ENCODE data around the gene MDM1. TPM values are rescaled to one million over a fixed set of nuclear protein-coding genes. Genes with fewer than 3 reads are reported as not detected.

MDM1 gene
- total RNA-seq, 2 experiments from 2014 or later, result 25.2 to 28.4 TPM

DNA sequence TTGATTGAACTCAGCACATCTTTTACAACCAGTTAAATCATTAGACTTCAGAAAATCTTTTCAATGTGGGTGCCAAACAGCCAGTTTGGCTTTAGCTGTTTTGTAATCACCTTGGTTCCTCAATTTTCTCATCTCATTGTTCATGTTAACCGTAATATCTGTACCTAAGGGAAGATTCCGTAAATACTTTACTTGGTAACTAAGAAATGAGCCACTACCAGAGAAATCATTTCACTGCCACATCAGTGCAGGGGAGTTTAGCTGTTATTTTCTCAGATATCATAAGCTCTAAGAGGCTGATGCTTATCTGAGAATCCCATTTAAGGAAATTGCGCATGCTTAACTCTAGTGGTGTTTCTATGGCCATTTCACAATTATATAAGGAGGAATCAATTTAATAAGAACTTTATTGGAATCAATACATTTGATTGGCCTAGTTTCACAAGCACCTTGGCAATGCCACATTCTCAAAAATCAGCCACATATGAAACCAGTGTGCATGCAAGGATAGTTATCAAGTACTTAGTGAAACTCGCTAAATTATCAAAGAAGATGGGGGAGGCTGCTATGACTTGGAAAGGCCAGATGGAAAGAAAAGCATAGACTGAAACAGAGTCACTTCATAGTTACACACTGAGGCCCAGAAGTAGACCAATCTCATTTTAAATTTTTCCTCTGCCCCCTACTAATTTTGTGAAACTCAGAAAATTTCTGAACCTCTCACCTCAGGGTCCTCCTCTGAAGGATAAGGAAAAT lies 50.7 kb downstream of the MDM1 start:
- Mint-ChIP-seq H3K4me1 (peaks cover 17% of the 10 kb centered on the region), H3K27me3 (peaks cover 10% of the 10 kb centered on the region), H3K27ac (no peak overlapping the region), H3K36me3 (ENCODE audit: low read depth) (no peaks in the 10 kb centered on the region), H3K9me3 (no peaks in the 10 kb centered on the region), H3K4me3 (no peak overlapping the region)
- ChIA-PET POLR2A (no interaction called here), CTCF (interaction anchor here (0.6 to 1.6 kb wide), 3 partner anchors 8 to 241 kb away, joined by 3 to 7 read pairs (median 4); no protein-coding TSS in a partner anchor)
- no peak for DNase-seq

DNA sequence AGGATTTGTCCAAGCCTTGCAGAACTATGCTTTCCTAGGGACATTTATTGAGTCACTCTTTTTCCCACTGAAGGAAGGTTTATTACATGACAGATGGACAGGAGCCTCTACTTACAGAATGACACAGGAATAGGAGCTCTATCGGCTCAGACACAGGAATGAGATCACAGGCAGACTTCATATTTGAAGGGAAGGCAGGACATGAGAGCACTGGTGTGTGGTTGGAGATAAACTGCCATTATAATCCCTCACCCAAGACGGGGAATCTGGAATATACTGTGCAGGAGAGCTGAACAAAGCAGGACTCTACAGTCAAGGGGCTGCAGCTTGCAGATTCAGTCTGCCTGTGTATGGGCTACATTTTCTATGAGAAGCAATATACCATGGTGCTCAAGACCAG lies 51.9 kb downstream of the MDM1 start:
- Mint-ChIP-seq H3K9me3 (no peaks in the 10 kb centered on the region), H3K27me3 (peaks cover 3% of the 10 kb centered on the region), H3K27ac (no peak overlapping the region), H3K4me3 (no peak overlapping the region), H3K4me1 (peaks cover 22% of the 10 kb centered on the region), H3K36me3 (ENCODE audit: low read depth) (no peaks in the 10 kb centered on the region)
- POLR2A ChIA-PET, result no interaction called here
- no peak for DNase-seq
- CTCF ChIA-PET, result interaction anchor here (1.6 kb wide), 1 partner anchor 9 kb away, joined by 7 read pairs; no protein-coding TSS in a partner anchor

DNA sequence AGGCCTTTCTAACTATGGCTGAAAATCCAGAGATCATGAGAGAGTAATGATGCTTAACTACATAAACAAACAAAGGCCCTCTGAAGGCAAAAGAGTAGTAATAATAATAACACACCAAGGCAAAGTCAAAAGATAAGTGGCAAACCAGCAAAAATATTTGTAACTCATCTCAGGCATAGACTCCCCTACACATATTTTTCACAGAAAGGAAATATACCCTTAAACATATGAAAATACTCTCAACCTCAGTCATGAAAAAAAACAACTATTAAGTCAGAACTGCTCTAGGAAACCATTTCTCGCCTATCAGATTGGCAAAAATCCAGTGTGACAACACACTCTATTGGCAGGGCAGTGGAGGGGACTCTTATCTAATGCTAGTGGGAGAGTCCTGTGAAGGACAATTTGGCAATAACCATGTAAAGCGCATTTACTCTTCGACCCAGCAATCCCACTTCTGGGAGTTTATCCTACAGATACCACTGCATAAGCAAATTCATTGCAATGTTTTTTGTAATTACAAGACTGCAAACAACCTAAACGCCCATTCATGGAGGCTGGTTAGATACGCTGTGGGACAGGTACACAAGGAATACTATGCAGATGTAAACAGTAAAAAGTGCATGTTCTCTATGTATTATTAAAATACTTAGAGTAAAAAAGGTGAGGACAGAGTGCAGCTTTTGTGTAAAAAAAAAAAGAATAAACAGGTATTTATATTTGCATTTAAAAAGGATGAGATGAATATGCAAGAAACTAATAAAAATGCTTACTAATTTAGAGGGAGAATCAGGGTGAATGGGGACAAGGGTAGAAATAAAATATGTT lies 52.7 kb downstream of the MDM1 start:
- H3K27ac Mint-ChIP-seq, result no peak overlapping the region
- H3K9me3 Mint-ChIP-seq, result no peaks in the 10 kb centered on the region
- H3K4me1 Mint-ChIP-seq, result peaks cover 22% of the 10 kb centered on the region

DNA sequence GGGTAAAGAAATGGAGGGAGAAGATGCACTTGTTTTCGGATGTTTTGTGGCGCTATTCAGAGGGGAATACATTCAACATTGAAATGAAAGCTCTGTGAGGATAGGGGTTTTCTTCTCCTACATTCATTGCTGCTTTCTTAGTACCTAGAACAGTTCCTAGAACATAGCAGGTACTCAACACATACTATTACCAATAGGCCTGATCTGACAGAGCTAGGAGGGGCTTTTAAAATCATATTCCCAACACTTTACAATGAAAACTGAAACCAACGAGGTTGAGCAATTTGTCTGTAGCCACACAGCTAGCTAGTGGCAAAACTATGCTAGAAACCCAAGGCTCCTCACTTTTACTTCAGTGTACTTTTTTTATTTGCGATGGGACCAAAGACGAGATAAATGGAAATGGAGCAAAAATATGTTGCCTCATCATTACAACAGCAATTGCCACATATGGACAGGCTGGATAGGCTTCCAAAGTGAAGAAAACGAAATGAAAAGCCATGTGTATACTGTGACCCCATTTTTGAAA lies 55.7 kb downstream of the MDM1 start:
- peaks cover 22% of the 10 kb centered on the region for H3K4me1 Mint-ChIP-seq
- CTCF ChIA-PET, result interaction anchor here (1.1 kb wide), 1 partner anchor 45 kb away, joined by 3 read pairs; no protein-coding TSS in a partner anchor
- POLR2A ChIA-PET, result no interaction called here
- no peaks in the 10 kb centered on the region for H3K27me3 Mint-ChIP-seq
- H3K4me3 Mint-ChIP-seq, result no peak overlapping the region
- no peak overlapping the region for H3K27ac Mint-ChIP-seq
- H3K9me3 Mint-ChIP-seq, result no peaks in the 10 kb centered on the region
- no peak for DNase-seq
- H3K36me3 Mint-ChIP-seq (ENCODE audit: low read depth), result no peaks in the 10 kb centered on the region

More for the DNA sequence above, 52.7 kb downstream of the MDM1 start:
- Mint-ChIP-seq H3K4me3 (no peak overlapping the region), H3K36me3 (ENCODE audit: low read depth) (no peaks in the 10 kb centered on the region), H3K27me3 (peaks cover 3% of the 10 kb centered on the region)
- CTCF ChIA-PET, result interaction anchor here (1.6 kb wide), 1 partner anchor 10 kb away, joined by 7 read pairs; no protein-coding TSS in a partner anchor
- POLR2A ChIA-PET, result no interaction called here
- DNase-seq, result no peak

DNA sequence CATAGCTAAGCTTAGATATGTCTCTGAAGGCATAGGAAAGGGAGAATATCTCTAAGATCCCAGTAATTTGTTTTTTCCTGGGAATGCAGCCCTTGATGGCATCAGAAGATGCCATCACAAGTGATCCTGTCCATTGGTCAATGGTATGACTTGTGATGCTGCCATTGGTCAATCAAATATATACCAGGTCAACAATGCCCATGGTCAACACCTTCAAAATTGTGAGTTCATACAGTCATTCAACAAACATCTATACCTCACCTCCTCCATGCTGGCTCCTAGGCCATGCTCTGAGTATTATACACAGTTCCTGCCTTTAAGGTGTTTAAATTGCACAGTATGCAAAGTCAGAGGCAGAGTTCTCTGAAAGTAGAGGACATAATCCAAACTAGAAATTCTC lies 59.4 kb downstream of the MDM1 start:
- no peak overlapping the region for H3K27ac Mint-ChIP-seq
- DNase-seq, result no peak
- H3K36me3 Mint-ChIP-seq (ENCODE audit: low read depth), result no peaks in the 10 kb centered on the region
- H3K27me3 Mint-ChIP-seq, result peaks cover 4% of the 10 kb centered on the region
- CTCF ChIA-PET, result interaction anchor here (0.7 to 2.4 kb wide), 3 partner anchors 9 to 51 kb away, joined by 3 to 8 read pairs (median 3); no protein-coding TSS in a partner anchor
- no peaks in the 10 kb centered on the region for H3K9me3 Mint-ChIP-seq
- peaks cover 22% of the 10 kb centered on the region for H3K4me1 Mint-ChIP-seq
- H3K4me3 Mint-ChIP-seq, result no peak overlapping the region
- POLR2A ChIA-PET, result no interaction called here

DNA sequence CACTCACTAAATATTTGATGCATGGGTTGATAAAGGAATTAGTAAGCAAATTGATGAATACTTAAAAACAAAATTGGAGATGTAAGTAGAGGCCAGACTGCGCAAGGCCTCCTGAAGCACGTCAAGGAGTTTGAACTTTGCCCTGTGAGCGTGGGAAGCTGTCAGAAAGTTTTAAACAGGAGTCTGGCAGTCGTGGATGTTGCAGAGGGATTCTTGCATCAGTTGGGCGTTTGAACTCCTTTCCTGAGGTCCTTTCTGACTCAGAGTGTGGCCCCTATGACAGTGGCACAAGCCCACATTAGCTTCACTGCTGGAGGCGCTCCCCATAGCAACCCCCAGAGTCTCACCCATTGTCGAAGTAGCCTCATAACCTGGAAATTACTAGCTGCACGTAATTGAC lies 60.8 kb downstream of the MDM1 start:
- Mint-ChIP-seq H3K9me3 (peaks cover 3% of the 10 kb centered on the region), H3K4me1 (peaks cover 19% of the 10 kb centered on the region), H3K4me3 (no peak overlapping the region), H3K27me3 (peaks cover 4% of the 10 kb centered on the region), H3K36me3 (ENCODE audit: low read depth) (no peaks in the 10 kb centered on the region), H3K27ac (no peak overlapping the region)
- POLR2A ChIA-PET, result no interaction called here
- CTCF ChIA-PET, result no interaction called here
- DNase-seq, result no peak

DNA sequence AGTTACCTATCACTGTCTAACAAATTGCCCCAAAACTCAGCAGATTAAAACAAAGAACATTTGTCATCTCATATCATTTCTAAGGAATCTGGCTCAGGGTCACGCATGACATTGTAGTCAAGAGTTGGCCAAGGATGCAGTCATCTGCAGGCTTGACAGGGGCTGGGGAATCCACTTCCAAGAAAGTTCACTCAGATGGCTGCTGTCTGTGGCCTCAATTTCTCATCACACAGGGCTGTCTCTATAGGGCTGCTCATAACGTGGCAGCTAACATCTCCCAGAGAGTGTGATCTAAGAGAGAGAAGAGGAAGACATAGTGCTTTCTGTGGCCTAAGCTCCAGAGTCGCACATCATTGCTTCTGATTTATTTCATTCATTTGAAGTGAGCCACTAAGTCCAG lies 61.8 kb downstream of the MDM1 start:
- Mint-ChIP-seq H3K36me3 (ENCODE audit: low read depth) (no peaks in the 10 kb centered on the region), H3K4me3 (no peak overlapping the region), H3K4me1 (peaks cover 16% of the 10 kb centered on the region), H3K27me3 (peaks cover 6% of the 10 kb centered on the region), H3K27ac (no peak overlapping the region), H3K9me3 (peaks cover 5% of the 10 kb centered on the region)
- no peak for DNase-seq
- ChIA-PET CTCF (no interaction called here), POLR2A (no interaction called here)

DNA sequence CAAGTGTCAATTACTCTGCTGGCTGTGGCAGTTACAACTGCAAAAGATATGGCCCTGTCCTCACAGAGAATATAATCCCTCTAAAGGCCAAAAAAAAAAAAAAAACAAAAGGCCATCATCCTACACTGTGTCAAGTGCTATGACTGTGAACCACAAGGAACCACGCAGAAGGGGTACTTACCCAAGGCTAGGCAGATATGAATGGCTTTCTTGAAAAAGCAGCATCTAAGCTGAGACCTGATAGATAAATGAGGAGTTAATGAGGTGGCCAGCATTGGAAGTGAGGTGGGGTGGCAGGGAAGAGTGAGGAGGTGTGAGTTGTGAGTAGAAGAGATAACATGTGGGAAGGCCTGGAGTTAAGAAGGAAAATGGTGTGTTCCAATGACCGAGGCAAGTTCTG lies 62.4 kb downstream of the MDM1 start:
- Mint-ChIP-seq H3K4me3 (no peak overlapping the region), H3K36me3 (ENCODE audit: low read depth) (no peaks in the 10 kb centered on the region), H3K4me1 (peaks cover 16% of the 10 kb centered on the region), H3K27me3 (peaks cover 7% of the 10 kb centered on the region), H3K9me3 (peaks cover 5% of the 10 kb centered on the region), H3K27ac (no peak overlapping the region)
- ChIA-PET POLR2A (no interaction called here), CTCF (no interaction called here)
- no peak for DNase-seq

DNA sequence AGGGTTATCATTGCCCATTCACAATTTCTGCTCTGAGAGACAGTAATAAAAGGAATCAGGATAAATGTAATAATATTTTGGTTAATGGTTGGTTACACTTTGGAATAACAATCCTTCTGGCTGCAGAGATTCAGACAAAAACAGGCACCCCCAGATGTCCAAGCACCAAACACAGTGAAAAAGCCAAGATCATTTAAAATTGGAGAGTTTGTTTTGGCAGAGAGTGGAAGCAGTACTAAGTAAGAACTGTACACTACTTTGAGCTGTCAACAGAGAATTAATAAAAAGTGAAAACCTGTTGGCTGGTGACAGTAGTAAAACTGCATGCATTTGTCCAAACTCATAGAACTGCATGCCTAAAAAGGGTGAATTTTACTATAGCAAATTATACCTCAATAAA lies 63.2 kb downstream of the MDM1 start:
- H3K27me3 Mint-ChIP-seq, result peaks cover 13% of the 10 kb centered on the region
- H3K9me3 Mint-ChIP-seq, result peaks cover 5% of the 10 kb centered on the region
- H3K4me1 Mint-ChIP-seq, result peaks cover 16% of the 10 kb centered on the region
- no peak overlapping the region for H3K27ac Mint-ChIP-seq
- H3K36me3 Mint-ChIP-seq (ENCODE audit: low read depth), result no peaks in the 10 kb centered on the region
- H3K4me3 Mint-ChIP-seq, result no peak overlapping the region
- ChIA-PET CTCF (no interaction called here), POLR2A (no interaction called here)
- no peak for DNase-seq

DNA sequence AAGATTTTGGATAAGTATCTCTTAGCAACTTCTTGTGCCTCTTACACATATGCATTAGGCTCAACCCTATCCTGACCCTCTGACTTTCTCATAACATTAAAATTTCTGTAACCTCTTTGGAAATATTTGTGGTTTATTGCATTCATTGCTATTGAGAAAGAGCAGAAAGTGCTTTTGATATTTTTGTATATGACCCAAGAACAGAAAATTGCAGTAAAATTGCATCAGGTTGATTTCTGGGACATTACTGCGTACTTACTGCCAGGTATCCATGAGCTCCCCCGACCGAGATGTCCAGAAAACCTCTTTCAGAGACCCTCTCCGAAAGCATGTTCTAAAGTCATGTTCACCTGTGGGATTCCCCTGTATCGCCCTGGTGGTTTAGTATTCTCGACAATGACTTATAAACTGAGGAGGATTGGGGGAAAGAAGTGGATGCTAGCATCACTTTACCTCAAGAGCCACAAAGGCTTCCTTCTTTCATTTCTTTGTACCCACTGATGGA lies 64.2 kb downstream of the MDM1 start:
- no peak overlapping the region for H3K4me3 Mint-ChIP-seq
- ChIA-PET CTCF (no interaction called here), POLR2A (no interaction called here)
- H3K27ac Mint-ChIP-seq, result no peak overlapping the region
- DNase-seq, result no peak
- H3K27me3 Mint-ChIP-seq, result peaks cover 13% of the 10 kb centered on the region
- H3K4me1 Mint-ChIP-seq, result peaks cover 16% of the 10 kb centered on the region
- H3K9me3 Mint-ChIP-seq, result peaks cover 5% of the 10 kb centered on the region
- no peaks in the 10 kb centered on the region for H3K36me3 Mint-ChIP-seq (ENCODE audit: low read depth)

DNA sequence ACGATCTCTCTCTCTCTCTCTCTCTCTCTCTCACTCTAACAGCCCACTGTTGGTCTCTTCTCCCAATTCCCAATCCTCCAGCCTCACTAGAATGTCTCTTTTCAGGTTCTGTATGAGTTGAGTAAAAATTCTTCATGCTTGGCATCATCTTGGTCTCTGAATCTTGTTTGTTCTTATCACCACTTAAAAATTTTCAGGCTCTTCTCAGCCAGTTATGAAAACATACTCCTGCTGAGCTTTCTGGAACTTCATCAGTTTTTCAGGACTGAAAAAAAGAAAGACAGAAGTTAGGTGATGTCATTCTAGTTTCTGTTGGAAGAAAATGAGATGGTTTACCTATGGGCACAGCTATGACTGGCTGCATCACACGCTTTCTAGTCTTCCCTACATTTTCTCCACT lies 67.3 kb downstream of the MDM1 start:
- H3K4me3 Mint-ChIP-seq, result no peak overlapping the region
- ChIA-PET CTCF (interaction anchor here (0.6 to 1.3 kb wide), 3 partner anchors 20 to 36 kb away, joined by 4 read pairs; no protein-coding TSS in a partner anchor), POLR2A (no interaction called here)
- DNase-seq, result no peak
- H3K36me3 Mint-ChIP-seq (ENCODE audit: low read depth), result no peaks in the 10 kb centered on the region
- peaks cover 5% of the 10 kb centered on the region for H3K9me3 Mint-ChIP-seq
- H3K27me3 Mint-ChIP-seq, result peaks cover 20% of the 10 kb centered on the region
- peaks cover 30% of the 10 kb centered on the region for H3K4me1 Mint-ChIP-seq
- H3K27ac Mint-ChIP-seq, result no peak overlapping the region

DNA sequence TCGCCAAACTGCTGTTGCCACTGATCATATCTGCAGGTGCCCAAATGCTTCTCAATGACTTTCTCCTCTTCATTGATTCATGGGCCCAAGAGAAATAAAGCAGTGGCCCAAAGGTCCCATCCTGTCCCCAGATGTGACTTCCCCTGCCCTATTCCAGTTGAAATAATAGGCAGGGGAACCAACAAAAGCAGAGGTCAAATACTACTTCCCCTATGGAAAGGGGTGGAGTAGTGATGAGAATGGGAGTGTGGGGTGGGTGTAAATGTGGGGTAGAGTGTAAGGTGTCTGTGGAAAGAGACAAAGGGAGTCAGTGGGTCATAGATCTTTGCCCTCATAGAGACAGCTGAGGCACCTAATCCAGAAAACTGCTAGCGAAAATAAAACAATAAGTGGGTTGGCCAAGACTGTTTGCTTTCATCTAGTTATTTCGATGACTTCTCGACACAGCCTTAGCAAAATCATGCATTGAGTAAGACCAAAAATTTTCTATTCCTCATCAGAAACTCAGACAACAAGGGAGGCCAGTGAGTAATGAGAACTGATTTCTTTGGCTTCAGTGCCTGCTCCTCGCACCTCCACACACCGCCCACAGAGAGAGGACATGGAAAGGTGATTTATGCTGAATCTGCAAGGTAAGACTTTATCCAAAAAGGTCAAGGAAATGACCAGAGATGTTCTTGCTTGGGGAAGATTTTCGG lies 67.9 kb downstream of the MDM1 start:
- no peaks in the 10 kb centered on the region for H3K36me3 Mint-ChIP-seq (ENCODE audit: low read depth)
- H3K27ac Mint-ChIP-seq, result no peak overlapping the region
- peaks cover 25% of the 10 kb centered on the region for H3K27me3 Mint-ChIP-seq
- H3K4me3 Mint-ChIP-seq, result no peak overlapping the region
- H3K9me3 Mint-ChIP-seq, result peaks cover 5% of the 10 kb centered on the region
- DNase-seq, result no peak
- POLR2A ChIA-PET, result no interaction called here
- peaks cover 35% of the 10 kb centered on the region for H3K4me1 Mint-ChIP-seq
- CTCF ChIA-PET, result interaction anchor here (1.3 kb wide), 1 partner anchor 21 kb away, joined by 4 read pairs; no protein-coding TSS in a partner anchor

All from activated CD4-positive, alpha-beta T cell treated with anti-CD3 and anti-CD28 coated beads, Interleukin-2, amount 10 ng/mL, durations not matched to agents 7 days and 5 days (primary cell).